NT2/D1 (cell line): ENCODE data around the gene SMG6.

Experiments used
- SUZ12 ChIP-seq: IDR thresholded peaks from 2 replicates; pipeline ENCODE4 v1.6.1; 2011; ENCODE audit not compliant: insufficient read length, insufficient read depth; ENCODE audit errors: extremely low read depth
- YY1 ChIP-seq: IDR thresholded peaks from 2 replicates; pipeline ENCODE4 v1.6.1; 2011; ENCODE audit not compliant: insufficient read length, insufficient read depth
- ZNF274 ChIP-seq: IDR thresholded peaks from 2 replicates; pipeline ENCODE4 v1.6.1; 2011; ENCODE audit warnings: mild to moderate bottlenecking, low read depth, low read length

DNA sequence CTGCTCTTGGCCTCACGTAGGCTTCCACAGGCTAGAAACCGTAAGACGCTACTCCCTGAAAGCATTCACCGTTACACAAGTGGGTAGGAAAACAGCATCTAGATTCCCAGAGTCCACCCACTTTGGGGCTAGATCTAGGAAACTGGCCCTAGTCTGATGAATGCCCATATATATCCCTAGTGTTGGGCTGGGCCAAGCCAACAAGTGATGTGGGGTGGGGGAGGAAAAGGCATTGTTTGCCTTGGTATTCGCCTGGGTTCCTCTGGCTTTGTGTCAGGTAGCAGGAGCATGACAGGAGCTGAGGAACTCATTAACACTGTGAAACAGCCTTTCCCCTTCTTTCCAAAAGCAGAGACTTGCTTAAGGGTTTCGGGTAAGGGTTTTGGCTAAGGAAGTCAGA, 112.4 kb downstream of the SMG6 start:
- TF ChIP-seq YY1 (no peak), ZNF274 (no peak), SUZ12 (no peak)
